GM18517 (cell line): ENCODE results near the gene TOGARAM1.

Experiments used
- ATAC-seq: cut with Tn5 transposase; IDR thresholded peaks from one replicate; pipeline ENCODE4 v1.9.1; 2021; ENCODE audit warnings: mild to moderate bottlenecking, moderate library complexity; ENCODE audit not compliant: unreplicated experiment

Gene TOGARAM1

DNA sequence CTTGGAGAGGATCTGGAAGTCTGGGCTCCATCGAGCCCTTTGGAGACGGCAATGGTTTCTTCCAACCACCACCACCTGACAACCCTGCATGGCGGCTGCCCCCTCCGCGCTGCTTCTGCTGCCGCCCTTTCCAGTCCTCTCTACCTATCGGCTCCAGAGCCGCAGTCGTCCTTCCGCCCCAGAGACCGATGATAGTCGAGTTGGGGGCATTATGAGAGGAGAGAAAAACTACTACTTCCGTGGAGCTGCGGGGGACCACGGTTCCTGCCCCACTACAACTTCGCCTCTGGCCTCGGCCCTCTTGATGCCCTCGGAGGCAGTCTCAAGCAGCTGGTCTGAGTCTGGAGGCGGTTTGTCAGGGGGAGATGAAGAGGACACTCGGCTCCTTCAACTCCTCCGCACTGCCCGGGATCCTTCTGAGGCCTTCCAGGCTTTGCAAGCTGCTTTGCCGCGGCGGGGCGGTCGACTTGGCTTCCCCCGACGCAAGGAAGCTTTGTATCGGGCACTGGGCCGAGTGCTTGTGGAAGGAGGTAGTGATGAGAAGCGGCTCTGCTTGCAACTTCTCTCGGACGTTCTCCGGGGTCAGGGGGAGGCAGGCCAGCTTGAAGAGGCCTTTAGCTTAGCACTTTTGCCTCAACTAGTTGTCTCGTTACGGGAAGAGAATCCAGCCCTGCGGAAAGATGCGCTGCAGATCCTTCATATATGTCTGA lies 499 bp downstream of the TOGARAM1 start:
- peak; percentile 27 for ATAC-seq

DNA sequence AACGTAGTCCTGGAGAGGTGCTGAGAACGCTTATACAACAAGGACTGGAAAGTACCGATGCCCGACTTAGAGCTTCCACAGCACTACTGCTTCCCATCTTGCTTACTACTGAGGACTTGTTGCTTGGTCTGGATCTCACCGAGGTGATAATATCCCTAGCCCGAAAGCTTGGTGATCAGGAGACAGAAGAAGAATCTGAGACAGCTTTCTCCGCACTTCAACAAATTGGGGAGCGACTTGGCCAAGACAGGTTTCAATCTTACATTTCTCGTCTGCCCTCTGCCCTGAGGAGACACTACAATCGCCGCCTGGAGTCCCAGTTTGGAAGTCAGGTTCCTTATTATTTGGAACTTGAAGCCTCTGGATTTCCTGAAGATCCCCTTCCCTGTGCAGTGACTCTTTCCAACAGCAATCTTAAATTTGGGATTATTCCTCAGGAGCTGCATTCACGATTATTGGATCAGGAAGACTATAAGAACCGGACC lies 1.1 kb downstream of the TOGARAM1 start:
- ATAC-seq: no peak

DNA sequence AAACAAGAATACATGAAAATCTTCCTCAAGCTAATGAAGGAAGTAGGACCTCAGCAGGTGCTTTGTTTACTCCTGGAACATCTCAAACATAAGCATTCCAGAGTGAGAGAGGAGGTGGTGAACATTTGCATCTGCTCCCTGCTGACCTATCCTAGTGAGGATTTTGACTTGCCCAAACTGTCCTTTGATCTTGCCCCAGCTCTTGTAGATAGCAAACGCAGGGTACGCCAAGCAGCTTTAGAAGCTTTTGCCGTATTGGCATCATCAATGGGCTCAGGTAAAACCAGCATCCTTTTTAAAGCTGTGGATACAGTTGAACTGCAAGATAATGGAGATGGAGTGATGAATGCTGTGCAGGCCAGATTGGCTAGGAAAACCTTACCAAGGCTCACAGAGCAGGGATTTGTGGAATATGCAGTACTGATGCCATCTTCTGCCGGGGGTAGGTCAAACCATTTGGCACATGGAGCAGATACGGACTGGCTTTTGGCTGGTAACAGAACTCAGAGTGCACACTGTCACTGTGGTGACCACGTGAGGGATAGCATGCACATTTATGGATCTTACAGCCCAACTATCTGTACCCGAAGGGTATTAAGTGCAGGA lies 1.9 kb downstream of the TOGARAM1 start:
- ATAC-seq: no peak

DNA sequence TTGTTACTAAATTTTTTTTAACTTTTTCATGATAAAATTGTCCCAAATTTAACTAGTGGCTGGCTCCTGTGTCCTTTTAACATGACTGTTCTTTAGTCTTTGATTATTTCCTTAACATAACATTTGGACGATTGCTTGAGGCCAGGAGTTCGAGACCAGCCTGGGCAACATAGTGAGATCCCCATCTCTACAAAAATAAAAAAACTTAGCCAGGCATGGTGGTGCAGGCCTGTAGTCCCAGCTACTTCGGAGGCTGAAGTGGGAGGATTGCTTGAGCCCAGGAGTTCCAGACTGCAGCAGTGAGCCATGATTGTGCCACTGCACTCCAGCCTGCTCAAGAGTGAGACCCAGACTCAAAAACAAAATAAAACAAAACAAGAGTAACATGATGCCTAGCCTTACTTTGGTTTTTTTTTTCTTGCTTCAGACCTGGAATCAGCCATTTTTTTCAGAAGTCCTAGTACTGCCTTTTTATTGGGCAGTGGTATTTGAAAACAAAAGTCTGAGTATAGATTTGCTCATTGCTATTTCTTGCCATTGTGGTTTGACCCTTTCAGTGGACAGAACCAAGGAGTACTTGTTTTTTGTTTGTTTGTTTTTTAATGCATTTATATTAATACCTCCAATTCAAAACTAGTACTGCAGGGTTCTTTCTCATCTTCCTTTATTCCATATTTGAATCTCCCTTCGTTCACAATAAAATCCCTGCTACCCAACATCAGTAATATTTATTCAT lies 4.8 kb downstream of the TOGARAM1 start:
- ATAC-seq: no peak

DNA sequence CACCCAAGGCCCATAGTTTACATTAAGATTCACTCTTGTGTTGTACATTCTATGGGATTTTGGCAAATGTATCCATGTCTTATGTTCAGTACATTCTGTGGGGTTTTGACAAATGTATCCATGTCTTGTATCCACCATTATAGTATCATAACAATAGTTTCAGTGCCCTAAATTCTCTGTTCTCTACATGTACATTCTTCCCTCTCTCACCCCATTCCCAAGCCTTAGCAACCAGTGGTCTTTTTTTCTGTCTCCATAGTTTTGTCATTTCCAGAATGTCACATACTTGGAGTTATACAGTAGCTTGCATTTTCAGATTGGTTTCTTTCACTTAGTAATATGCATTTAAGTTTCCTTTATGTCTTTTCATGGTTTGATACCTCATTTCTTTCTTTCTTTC lies 6.7 kb downstream of the TOGARAM1 start:
- ATAC-seq: no peak

DNA sequence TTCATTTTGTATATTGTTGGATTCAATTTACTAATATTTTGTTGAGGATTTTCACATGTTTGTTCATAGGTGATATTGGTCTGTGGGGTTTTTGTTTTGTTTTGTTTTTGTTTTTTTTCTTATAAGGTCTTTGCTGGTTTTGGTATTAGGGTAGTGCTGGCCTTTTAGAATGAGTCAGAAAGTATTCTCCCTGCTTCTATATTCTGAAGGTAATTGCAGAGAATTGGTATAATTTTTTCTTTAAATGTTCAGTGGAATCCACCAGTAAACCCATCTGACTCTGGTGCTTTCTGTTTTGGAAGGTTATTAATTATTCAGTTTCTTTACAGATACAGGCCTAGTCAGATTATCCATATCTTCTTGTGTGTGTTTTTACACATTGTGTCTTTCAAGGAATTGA lies 8.9 kb downstream of the TOGARAM1 start:
- no peak for ATAC-seq

DNA sequence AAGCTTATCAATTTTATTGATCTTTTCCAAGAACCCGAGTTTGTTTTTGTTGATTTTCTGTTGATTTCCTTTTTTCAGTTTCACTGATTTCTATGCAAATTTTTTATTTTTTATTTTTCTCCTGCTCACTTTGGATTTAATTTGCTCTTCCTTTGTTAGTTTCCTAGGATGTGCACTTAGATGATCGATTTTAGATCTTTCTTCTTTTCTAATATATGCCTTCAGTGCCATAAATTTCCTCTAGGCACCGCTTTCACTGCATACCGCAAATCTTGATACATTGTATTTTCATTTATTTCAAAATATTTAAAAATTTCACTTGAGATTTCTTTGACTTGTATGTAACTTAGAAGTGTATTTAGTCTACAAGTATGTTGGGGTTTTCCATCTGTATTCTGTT lies 9.5 kb downstream of the TOGARAM1 start:
- no peak for ATAC-seq

DNA sequence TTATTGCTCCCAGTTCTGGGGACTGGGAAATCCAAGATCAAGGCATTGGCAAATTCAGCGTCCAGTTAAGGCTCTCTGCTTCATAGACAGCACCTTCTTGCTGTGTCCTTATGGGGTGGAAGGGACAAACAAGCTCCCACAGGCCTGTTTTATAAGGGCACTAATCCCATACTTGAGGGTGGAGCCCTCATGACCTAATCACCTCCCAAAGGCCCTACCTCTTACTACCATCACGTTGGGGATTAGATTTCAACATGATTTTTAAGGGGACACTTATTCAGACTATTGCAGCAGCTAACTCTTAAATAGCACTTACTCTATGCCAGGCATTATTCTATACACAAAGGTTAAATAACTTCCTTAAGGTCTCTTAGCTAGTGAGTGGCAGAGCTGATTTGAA lies 17.3 kb downstream of the TOGARAM1 start:
- ATAC-seq: no peak

DNA sequence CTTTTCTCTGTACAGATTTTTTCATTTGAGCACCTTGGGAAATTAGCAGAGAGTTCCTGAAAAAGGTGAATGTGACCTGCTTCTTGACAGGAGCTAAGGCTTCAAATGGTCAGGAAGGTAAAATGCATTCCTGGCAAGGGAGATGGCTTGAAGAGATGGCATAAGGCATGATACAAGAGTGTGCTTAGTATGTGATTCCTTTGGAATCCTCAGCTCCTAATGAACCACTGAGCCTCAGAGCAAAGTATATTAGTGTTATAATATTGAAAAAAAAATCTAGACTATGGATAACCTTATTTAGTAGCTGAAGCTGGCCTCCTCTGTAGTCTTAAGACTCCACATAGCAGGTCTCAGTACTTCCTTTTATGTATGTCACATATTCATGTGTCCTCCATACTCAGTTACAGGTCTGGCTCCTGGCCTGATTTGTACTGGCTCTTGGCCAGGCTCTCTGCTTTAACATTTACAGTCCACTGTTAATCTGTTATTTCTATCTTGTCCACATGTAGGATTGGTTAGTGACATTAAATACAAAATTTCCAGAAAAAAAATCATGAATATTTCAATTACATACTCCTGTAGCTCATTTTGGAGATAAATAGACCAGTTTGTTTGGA lies 17.9 kb downstream of the TOGARAM1 start:
- ATAC-seq: no peak

DNA sequence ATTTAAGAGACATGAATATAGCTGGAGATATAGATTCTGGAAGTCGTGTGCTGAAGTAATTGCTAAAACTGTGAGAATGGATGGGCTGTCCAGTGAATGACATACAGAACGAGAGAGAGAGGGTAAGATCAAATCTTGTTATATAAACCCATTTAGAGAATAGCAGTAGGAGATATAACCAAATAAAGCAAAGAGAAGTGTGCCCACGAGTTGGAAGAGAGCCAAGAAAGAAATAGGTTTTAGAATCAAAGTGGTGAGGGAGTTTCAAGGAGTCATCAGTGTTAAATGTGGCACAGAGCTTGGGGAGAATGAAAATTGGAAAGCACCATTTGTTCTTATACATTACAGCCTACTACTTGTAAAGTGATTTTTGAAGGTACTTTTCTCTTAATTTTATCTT lies 19.2 kb downstream of the TOGARAM1 start:
- ATAC-seq: no peak

DNA sequence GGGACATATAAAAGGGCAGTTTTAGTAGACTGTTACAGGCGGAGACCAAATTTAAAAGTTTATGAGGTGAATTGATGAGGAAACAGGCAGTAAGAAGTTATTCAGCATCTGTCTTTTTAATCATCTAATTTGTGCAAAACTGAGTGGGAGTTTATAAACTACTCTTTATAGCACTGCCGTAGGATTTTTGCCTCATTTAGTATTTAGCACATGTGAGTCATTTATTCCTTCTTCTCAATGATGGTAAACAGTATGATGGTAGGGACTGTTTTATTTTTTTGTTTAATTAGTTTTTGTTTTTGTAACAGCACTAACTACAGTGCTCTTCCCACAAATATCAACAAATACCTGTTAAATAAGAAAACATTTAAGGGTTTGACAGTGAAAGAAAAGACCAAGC lies 20.6 kb downstream of the TOGARAM1 start:
- no peak for ATAC-seq

DNA sequence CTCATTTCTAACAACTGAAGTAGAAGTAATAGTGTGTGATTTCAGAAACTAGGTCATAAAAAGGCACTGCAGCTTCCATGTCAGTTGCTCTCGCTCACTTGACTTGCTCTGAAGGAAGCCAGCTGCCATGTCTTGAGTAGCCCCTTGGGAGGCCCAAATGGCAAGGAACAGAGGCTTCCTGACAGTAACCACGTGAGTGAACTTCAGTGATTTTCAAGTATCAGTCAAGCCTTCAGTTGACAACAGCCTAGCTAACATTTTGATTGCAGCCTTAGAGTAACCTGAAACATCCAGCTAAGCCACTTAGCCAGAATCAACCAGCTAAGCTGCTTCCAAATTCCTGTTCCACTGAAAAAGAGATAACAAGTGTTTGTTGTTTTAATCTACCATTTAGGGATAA lies 26.7 kb downstream of the TOGARAM1 start:
- ATAC-seq: no peak

DNA sequence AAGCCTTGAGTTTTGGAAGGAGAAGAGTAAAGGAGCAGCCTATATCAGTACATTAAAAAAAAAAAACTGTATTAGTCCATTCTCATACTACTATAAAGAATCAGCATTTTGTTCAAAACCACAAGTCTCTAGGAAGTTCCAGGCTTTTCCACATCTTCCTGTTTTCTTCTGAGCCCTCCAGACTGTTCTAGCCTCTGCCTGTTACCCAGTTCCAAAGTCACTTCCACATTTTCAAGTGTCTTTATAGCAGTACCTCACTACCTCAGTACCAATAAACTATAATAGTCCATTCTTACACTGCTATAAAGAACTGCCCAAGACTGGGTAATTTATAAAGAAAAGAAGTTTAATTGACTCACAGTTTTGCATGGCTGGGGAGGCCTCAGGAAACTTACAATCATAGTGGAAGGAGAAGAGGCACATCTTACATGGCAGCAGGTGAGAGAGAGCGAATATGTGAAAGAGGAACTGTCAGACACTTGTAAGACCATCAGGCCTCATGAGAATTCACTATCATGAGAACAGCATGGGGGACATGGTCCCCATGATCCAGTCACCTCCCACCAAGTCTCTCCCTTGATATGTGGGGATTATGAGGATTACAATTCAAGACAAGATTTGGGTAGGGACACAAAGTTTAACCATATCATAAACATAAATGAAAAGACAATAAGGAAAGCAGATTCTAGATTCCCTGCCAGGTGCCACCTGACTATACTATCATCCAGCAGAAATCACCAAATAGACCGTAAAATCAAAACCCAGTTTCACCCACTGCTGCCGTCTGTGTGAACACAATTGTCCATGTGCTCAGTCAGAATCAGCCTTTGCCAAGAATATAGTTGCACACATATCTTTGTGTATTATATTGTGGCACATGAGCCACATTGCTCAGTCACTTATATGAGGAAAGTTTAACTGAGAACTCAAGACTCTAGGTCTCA lies 27.8 kb downstream of the TOGARAM1 start:
- ATAC-seq: no peak

DNA sequence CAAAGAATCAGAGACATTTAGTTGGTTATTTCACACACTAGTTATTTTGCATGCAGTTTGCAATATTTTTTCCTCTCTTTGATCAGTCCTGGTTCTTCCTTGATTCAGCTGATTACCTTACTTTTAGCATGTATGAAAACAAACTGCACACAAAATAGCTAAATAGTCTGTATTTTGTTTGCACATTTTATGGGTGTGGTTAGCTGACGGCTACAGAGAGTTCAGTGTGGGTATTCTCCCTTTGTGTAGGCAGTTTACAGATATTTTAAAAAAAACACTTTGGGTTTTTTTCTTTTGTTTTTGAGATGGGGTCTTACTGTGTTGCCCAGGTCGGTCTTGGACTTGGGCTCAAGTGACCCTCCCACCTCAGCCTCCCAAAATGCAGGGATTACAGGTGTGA lies 28.5 kb downstream of the TOGARAM1 start:
- no peak for ATAC-seq

DNA sequence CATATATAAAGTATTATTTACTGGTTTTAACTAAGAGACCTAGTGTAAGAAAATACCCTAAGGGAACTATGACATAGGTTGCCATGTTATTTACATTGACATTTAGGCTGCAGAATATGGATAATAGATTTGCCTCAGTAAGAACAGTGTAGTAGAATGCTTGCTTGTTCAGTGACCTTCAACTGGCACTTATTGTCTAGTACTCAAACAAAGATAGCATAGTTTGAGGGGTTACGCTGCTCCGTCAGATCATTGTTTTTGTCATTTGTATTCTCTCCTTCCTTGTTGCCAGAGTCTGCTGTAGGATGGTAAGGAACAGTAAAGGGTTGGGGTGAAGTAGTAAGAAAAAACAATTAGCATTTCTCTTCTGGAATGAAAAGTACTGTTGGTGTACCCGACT lies 33.2 kb downstream of the TOGARAM1 start:
- ATAC-seq: no peak

DNA sequence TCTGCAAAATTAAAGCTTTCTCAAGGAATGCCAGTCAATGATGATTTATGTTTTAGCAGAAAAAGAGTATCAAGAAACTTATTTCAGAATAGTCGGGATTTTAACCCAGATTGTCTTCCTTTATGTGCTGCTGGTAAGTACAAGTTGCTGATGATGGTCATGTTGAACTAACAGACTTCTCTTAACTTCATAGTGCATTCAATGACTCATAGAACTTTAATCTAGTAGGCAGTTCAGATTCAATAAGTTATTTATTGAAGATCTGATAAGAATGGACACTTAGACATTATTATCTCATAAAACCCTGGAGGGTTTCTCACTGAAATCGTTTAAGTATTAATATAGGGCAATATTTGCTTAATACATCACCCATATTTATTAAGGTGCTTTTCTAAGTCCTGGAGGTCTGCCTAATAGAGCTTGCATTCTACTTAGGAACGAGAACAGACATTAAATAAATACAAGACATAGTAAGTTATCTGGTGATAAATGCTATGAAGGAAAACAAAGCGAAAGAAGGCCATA lies 33.8 kb downstream of the TOGARAM1 start:
- ATAC-seq: no peak

DNA sequence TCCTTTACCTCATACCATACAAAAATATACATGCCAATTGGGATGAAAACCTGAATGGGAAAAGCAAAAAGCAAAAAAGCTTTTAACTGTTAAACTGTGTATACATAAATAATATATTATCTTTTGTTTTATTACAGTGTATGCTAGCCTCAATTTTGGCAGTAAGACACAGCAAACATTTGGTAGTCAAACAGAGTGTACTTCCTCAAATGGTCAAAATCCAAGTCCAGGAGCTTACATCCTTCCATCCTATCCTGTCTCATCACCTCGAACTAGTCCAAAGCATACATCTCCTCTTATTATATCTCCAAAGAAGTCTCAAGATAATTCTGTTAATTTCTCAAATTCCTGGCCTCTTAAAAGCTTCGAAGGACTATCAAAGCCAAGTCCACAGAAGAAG lies 41.9 kb downstream of the TOGARAM1 start:
- ATAC-seq: no peak

DNA sequence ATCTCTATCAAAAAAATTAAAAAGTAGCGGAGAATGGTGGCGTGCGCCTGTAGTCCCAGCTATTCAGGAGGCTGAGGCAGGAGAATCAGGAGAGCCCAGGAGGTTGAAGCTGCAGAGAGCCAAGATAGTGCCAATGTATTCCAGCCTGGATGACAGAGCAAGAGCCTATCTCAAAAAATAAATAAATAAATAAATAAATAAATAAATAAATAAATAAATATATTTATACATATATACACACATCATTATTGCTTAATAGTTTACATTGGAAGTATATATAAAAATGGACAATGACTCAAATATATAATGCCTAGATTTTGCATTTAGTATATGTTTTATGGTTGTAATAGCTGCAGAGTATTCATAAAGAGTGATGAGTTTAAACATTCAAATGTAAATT lies 53.1 kb downstream of the TOGARAM1 start:
- ATAC-seq: no peak

DNA sequence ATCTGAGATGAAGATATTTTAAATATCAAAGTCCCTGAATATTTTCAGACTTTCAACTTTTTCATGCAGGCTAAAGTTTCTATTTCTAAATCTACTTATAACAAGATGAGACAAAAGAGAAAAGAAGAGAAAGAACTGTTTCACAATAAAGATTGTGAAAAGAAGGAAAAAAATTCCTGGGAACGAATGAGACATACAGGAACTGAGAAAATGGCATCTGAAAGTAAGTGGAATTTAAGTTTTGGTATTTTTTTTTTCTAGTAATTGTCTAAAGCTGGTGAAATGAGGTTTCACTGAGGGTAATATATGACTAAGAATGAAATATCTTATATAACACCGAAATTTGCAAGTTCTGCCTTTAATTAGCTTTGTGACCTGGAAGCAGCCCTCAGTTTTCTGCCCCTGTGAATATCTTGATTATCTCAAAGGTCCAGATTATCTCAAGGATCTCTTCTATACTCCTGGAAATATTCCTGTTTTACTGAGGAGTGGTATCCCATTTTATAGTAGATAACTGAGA lies 66.2 kb downstream of the TOGARAM1 start:
- ATAC-seq: no peak

DNA sequence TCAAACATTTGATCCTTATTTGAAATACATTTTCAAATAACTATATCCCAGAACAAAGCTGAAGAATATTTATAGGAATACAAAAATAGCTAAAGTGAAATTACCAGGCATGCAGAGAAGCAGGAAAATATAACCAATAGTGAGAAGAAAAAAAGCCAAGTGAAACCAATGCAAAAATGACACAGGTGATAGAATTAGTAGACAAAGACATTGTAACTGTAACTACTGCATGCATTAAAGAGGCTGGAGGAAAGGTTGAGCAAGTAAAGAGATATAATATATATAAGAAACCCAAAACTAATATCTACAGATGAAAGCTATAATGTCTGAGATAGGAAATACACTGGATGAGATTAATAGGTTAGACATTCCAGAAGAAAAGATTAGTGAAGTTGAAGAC lies 72.7 kb downstream of the TOGARAM1 start:
- no peak for ATAC-seq
